ENCODE measurements around the gene ADD1. TPM values are rescaled to one million over a fixed set of nuclear protein-coding genes. Genes with fewer than 3 reads are reported as not detected.

ADD1 gene
- total and polyA plus RNA-seq, 4 donors: 127 to 400 (median 268) TPM

GRCh38 chr4:2947926-2948325 is 104.3 kb downstream of the ADD1 start:
- 89% methylated on average over 11 of the region's 11 CpGs for WGBS, 2 donors

DNA sequence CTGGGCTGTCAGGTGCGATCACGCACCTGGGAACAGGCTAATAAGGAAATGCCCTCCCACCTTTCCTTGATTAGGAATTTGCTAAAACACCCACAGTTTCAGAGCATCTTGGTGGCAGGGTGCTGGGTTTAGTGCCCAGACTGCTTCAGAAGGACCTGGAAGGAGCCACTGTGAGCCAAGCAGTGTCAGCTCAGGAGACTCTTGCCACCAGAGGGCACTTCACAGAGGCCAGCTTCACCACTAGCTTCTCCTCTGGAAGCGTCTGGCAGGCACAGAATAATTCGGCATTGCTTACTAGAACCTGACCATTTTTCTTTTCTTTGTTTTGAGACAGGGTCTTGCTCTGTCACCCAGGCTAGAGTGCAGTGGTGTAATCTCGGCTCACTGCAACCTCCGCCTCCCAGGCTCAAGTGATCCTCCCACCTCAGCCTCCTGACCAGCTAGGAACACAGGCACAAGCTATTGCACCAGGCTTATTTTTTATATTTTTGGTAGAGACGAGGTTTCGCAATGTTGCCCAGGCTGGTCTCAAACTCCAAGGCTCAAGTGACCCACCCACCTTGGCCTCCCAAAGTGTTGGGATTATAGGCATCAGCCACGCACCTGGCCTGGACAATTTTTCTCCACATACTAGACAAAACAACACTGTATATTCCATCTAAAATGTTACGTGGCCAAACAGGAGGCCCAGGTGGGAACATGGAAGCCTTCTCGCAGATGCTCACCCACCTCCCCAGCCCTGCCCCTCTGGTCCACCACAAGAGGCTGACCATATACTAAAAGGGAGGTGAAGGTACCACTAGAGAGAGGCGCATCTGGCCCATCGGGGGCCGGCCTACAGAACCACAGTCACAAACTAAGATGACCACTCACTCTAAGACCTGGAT is 105.5 kb downstream of the ADD1 start:
- DNase-seq (peak in 2 of 3 donors; percentile 30 to 33), ATAC-seq (ENCODE audit: insufficient read depth, low FRiP score) (no peak)
- H3K9me3 ChIP-seq (ENCODE audit: control insufficient read depth in 4 of 4, insufficient read depth in 3 of 4, low read length in 3 of 4): no peaks in the 10 kb centered on the region
- 91 to 94% methylated on average over 14 of the region's 14 CpGs for WGBS, 2 donors
- H3K4me1 ChIP-seq (ENCODE audit: control insufficient read depth in 5 of 5, insufficient read depth in 5 of 5, low read length in 5 of 5): no peaks in the 10 kb centered on the region
- no peak overlapping the region for H3K9ac ChIP-seq (ENCODE audit: insufficient read depth in 1 of 2, low read length in 2 of 2)
- H3K36me3 ChIP-seq (ENCODE audit: control insufficient read depth in 4 of 4, insufficient read depth in 4 of 4, low read length in 4 of 4): peaks cover 33 to 67% (median 50%) of the 10 kb centered on the region in 4 donors
- no peak overlapping the region for H3K4me3 ChIP-seq
- TF ChIP-seq, protein P1, sequence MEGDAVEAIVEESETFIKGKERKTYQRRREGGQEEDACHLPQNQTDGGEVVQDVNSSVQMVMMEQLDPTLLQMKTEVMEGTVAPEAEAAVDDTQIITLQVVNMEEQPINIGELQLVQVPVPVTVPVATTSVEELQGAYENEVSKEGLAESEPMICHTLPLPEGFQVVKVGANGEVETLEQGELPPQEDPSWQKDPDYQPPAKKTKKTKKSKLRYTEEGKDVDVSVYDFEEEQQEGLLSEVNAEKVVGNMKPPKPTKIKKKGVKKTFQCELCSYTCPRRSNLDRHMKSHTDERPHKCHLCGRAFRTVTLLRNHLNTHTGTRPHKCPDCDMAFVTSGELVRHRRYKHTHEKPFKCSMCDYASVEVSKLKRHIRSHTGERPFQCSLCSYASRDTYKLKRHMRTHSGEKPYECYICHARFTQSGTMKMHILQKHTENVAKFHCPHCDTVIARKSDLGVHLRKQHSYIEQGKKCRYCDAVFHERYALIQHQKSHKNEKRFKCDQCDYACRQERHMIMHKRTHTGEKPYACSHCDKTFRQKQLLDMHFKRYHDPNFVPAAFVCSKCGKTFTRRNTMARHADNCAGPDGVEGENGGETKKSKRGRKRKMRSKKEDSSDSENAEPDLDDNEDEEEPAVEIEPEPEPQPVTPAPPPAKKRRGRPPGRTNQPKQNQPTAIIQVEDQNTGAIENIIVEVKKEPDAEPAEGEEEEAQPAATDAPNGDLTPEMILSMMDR (IDR thresholded peaks at IDR 0.05; ENCODE audit: control extremely low read depth, extremely low read depth): peak; percentile 11
- H3K27ac ChIP-seq (ENCODE audit: low read depth in 1 of 2, low read length in 1 of 2): no peak overlapping the region
- no peaks in the 10 kb centered on the region for H3K27me3 ChIP-seq (ENCODE audit: control insufficient read depth in 3 of 3, insufficient read depth in 3 of 3, low read length in 2 of 3)

More at GRCh38 chr4:2947926-2948325, 104.3 kb downstream of the ADD1 start:
- Histone ChIP-seq H3K4me1 (ENCODE audit: control insufficient read depth in 5 of 5, insufficient read depth in 5 of 5, low read length in 5 of 5) (no peaks in the 10 kb centered on the region), H3K4me3 (no peak overlapping the region), H3K9me3 (ENCODE audit: control insufficient read depth in 4 of 4, insufficient read depth in 3 of 4, low read length in 3 of 4) (no peaks in the 10 kb centered on the region), H3K9ac (ENCODE audit: insufficient read depth in 1 of 2, low read length in 2 of 2) (no peak overlapping the region), H3K36me3 (ENCODE audit: control insufficient read depth in 4 of 4, insufficient read depth in 4 of 4, low read length in 4 of 4) (peaks cover 27 to 66% (median 56%) of the 10 kb centered on the region in 4 donors), H3K27me3 (ENCODE audit: control insufficient read depth in 3 of 3, insufficient read depth in 3 of 3, low read length in 2 of 3) (no peaks in the 10 kb centered on the region), H3K27ac (ENCODE audit: low read depth in 1 of 2, low read length in 1 of 2) (no peak overlapping the region)
- DNase-seq (peak in 1 of 3 donors; percentile 1), ATAC-seq (ENCODE audit: insufficient read depth, low FRiP score) (no peak)
- TF ChIP-seq, protein P1 (IDR thresholded peaks at IDR 0.05; ENCODE audit: control extremely low read depth, extremely low read depth): no peak

GRCh38 chr4:2949782-2950125 is 106.1 kb downstream of the ADD1 start:
- Histone ChIP-seq H3K9me3 (ENCODE audit: control insufficient read depth in 4 of 4, insufficient read depth in 3 of 4, low read length in 3 of 4) (no peaks in the 10 kb centered on the region), H3K4me1 (ENCODE audit: control insufficient read depth in 5 of 5, insufficient read depth in 5 of 5, low read length in 5 of 5) (no peaks in the 10 kb centered on the region), H3K27me3 (ENCODE audit: control insufficient read depth in 3 of 3, insufficient read depth in 3 of 3, low read length in 2 of 3) (no peaks in the 10 kb centered on the region), H3K4me3 (no peak overlapping the region), H3K27ac (ENCODE audit: low read depth in 1 of 2, low read length in 1 of 2) (no peak overlapping the region), H3K36me3 (ENCODE audit: control insufficient read depth in 4 of 4, insufficient read depth in 4 of 4, low read length in 4 of 4) (peaks cover 34 to 71% (median 49%) of the 10 kb centered on the region in 4 donors), H3K9ac (ENCODE audit: insufficient read depth in 1 of 2, low read length in 2 of 2) (no peak overlapping the region)
- no peak for ATAC-seq (ENCODE audit: insufficient read depth, low FRiP score)
- peak in 1 of 3 donors; percentile 8 for DNase-seq
- TF ChIP-seq, protein P1 (IDR thresholded peaks at IDR 0.05; ENCODE audit: control extremely low read depth, extremely low read depth): no peak
- 95 to 96% methylated on average over 11 of the region's 11 CpGs for WGBS, 2 donors
